Neural progenitor cell (in vitro differentiated cells): Measurements from ENCODE around the gene CHKA. TPM values are rescaled to one million over a fixed set of nuclear protein-coding genes. Genes with fewer than 3 reads are reported as not detected.

Source experiments
- DNase-seq: peaks from one replicate; pipeline ENCODE4 v3.0.0-alpha.2; 2016; ENCODE audit warnings: low spot score
- H2AFZ ChIP-seq: fragments of 200-600 bp; sonication (generic); replicated peaks from 2 replicates; pipeline ENCODE4 v1.6.1; 2016; ENCODE audit warnings: antibody characterized with exemption
- H3F3A ChIP-seq: fragments of 200-600 bp; sonication (generic); 2 replicates; pipeline ENCODE4 v1.6.1; 2016; ENCODE audit warnings: antibody characterized with exemption, low read depth
- H3K27ac ChIP-seq: fragments of 200-600 bp; sonication (generic); 2 replicates; pipeline ENCODE4 v1.5.1; 2016; ENCODE audit warnings: mild to moderate bottlenecking
- H3K27me3 ChIP-seq: fragments of 200-600 bp; sonication (generic); 2 replicates; pipeline ENCODE4 v1.6.1; 2016; ENCODE audit warnings: mild to moderate bottlenecking, moderate library complexity
- H3K36me3 ChIP-seq: fragments of 200-600 bp; sonication (generic); 2 replicates; pipeline ENCODE4 v1.5.1; 2016
- H3K4me1 ChIP-seq: fragments of 200-600 bp; sonication (generic); 2 replicates; pipeline ENCODE4 v1.6.1; 2016; ENCODE audit warnings: mixed run types
- H3K4me2 ChIP-seq: fragments of 200-600 bp; sonication (generic); 2 replicates; pipeline ENCODE4 v1.6.1; 2016
- H3K4me3 ChIP-seq: fragments of 200-600 bp; sonication (generic); 2 replicates; pipeline ENCODE4 v1.5.1; 2016
- H3K79me2 ChIP-seq: fragments of 200-600 bp; sonication (generic); 2 replicates; pipeline ENCODE4 v1.6.1; 2016; ENCODE audit warnings: low read depth
- H3K9ac ChIP-seq: fragments of 200-600 bp; sonication (generic); 2 replicates; pipeline ENCODE4 v1.6.1; 2016
- H3K9me3 ChIP-seq: fragments of 200-600 bp; sonication (generic); 2 replicates; pipeline ENCODE4 v1.5.1; 2016; ENCODE audit warnings: low read depth
- H4K20me1 ChIP-seq: fragments of 200-600 bp; sonication (generic); 2 replicates; pipeline ENCODE4 v1.6.1; 2016; ENCODE audit warnings: low read depth
- H3K27ac Mint-ChIP-seq: 3 replicates; pipeline ENCODE4 v1.8.0; 2021; ENCODE audit warnings: mixed read lengths
- H3K27me3 Mint-ChIP-seq: 2 replicates; pipeline ENCODE4 v1.8.0; 2022; ENCODE audit warnings: low read depth, mild to moderate bottlenecking, inconsistent platforms, moderate library complexity, mixed read lengths; ENCODE audit not compliant: insufficient read depth
- H3K36me3 Mint-ChIP-seq: 3 replicates; pipeline ENCODE4 v1.8.0; 2021; ENCODE audit warnings: mixed read lengths
- H3K4me1 Mint-ChIP-seq: 3 replicates; pipeline ENCODE4 v1.8.0; 2021; ENCODE audit warnings: mixed read lengths
- H3K4me3 Mint-ChIP-seq: 3 replicates; pipeline ENCODE4 v1.8.0; 2021; ENCODE audit warnings: mild to moderate bottlenecking, moderate library complexity, mixed read lengths
- H3K9me3 Mint-ChIP-seq: 3 replicates; pipeline ENCODE4 v1.8.0; 2020; ENCODE audit warnings: mixed read lengths
- CTCF ChIP-seq: fragments of 200-600 bp; sonication (generic); IDR thresholded peaks from 2 replicates; pipeline ENCODE4 v1.5.1; 2017; ENCODE audit warnings: antibody characterized with exemption, mild to moderate bottlenecking
- EZH2 ChIP-seq: fragments of 200-600 bp; sonication (generic); IDR thresholded peaks from 2 replicates; pipeline ENCODE4 v1.6.1; 2017; ENCODE audit warnings: antibody characterized with exemption, mild to moderate bottlenecking, moderate library complexity
- EZH2phosphoT487 ChIP-seq: fragments of 200-600 bp; sonication (generic); IDR thresholded peaks from 2 replicates; pipeline ENCODE4 v1.6.1; 2017; ENCODE audit warnings: antibody characterized with exemption
- microRNA-seq: library from miRNA; unstranded; fragments of <30 nt; microRNA quantifications from one replicate; pipeline ENCODE4, GENCODE V29; 2016
- small RNA-seq: library from RNA; depleted of rRNA; stranded (forward); fragments of <200 nt; gene quantifications from one replicate; pipeline ENCODE3, GENCODE V24; 2015
- total RNA-seq: library from RNA; depleted of rRNA; stranded (reverse); fragments of >200 nt; gene quantifications from 2 replicates; pipeline ENCODE4 v1.2.3, GENCODE V29; 2015; ENCODE audit warnings: low replicate concordance

Gene CHKA
- total RNA-seq, 1 donor from 2014 or later = 36.8 TPM

GRCh38 chr11:68003846-68004550 is 117.2 kb downstream of the CHKA start, which contains the start of gene UNC93B1:
Gene UNC93B1, minus strand, starts transcription at chr11:68004097. Its CDS starts 54 bp downstream, at chr11:68004043.
- TF ChIP-seq EZH2phosphoT487 (peak; percentile 15), EZH2 (peak; percentile 55), CTCF (no peak)
- H3K9ac ChIP-seq = no peak within 1 kb of the TSS
- Mint-ChIP-seq H3K27ac (no peak within 1 kb of the TSS), H3K9me3 (no peaks in the 10 kb centered on the region), H3K27me3 (peaks cover 22% of the 10 kb centered on the region), H3K4me1 (peaks cover 24% of the 10 kb centered on the region), H3K36me3 (no peaks in the 10 kb centered on the region), H3K4me3 (peak within 1 kb of the TSS; percentile 87)
- peaks cover 29% of the 10 kb centered on the region for H3K27me3 ChIP-seq
- no peaks in the 10 kb centered on the region for H3K79me2 ChIP-seq
- peak within 1 kb of the TSS; percentile 74 for H2AFZ ChIP-seq
- peaks cover 7% of the 10 kb centered on the region for H4K20me1 ChIP-seq
- no peaks in the 10 kb centered on the region for H3K9me3 ChIP-seq
- peaks cover 9% of the 10 kb centered on the region for H3F3A ChIP-seq
- H3K4me2 ChIP-seq = peak within 1 kb of the TSS; percentile 97
- peak within 1 kb of the TSS; percentile 72 for H3K4me3 ChIP-seq
- DNase-seq = peak; percentile 81
- no peak within 1 kb of the TSS for H3K27ac ChIP-seq
- no peaks in the 10 kb centered on the region for H3K36me3 ChIP-seq
- no peaks in the 10 kb centered on the region for H3K4me1 ChIP-seq

GRCh38 chr11:68002938-68003845 is 118.0 kb downstream of the CHKA start:
- Mint-ChIP-seq H3K4me3 (peak overlapping the region; percentile 85), H3K4me1 (peaks cover 21% of the 10 kb centered on the region), H3K27ac (no peak overlapping the region), H3K9me3 (no peaks in the 10 kb centered on the region), H3K27me3 (peaks cover 22% of the 10 kb centered on the region), H3K36me3 (no peaks in the 10 kb centered on the region)
- H3K36me3 ChIP-seq = no peaks in the 10 kb centered on the region
- H3K4me2 ChIP-seq = peak overlapping the region; percentile 97
- H3K9me3 ChIP-seq = no peaks in the 10 kb centered on the region
- H3K27me3 ChIP-seq = peaks cover 29% of the 10 kb centered on the region
- no peaks in the 10 kb centered on the region for H3K79me2 ChIP-seq
- TF ChIP-seq EZH2phosphoT487 (peak; percentile 32), CTCF (no peak), EZH2 (peak; percentile 56)
- H3K27ac ChIP-seq = no peak overlapping the region
- no peak overlapping the region for H3K9ac ChIP-seq
- H3K4me3 ChIP-seq = peak overlapping the region; percentile 72
- H4K20me1 ChIP-seq = peaks cover 7% of the 10 kb centered on the region
- peak overlapping the region; percentile 74 for H2AFZ ChIP-seq
- H3K4me1 ChIP-seq = no peaks in the 10 kb centered on the region
- peaks cover 9% of the 10 kb centered on the region for H3F3A ChIP-seq
- DNase-seq = peak; percentile 62

Small RNAs within 50 kb of the gene (microRNA-seq; reads per million reads assigned to microRNA genes)
- gene MIR4691 (not detected), gene MIR6753 (not detected), gene MIR7113 (not detected)

Small RNAs within 50 kb of the gene (small RNA-seq; reads per million reads assigned to genes)
- not detected for gene MIR6753

Other genes with a start within 250 kb of the CHKA start
- gene UNC93B1, start 117.3 kb downstream of the CHKA start, total RNA-seq = 8.8 and 11.1 TPM in 2 replicates
- gene ALDH3B1, start 111.1 kb downstream of the CHKA start, total RNA-seq = 0.12 TPM in 1 of 2 replicates, not detected in the other
- 46.7 and 149 TPM in 2 replicates for gene NDUFS8, start 90.7 kb downstream of the CHKA start, total RNA-seq
- 10.7 and 19.4 TPM in 2 replicates for gene TCIRG1, start 82.4 kb downstream of the CHKA start, total RNA-seq
- 48.3 and 62.4 TPM in 2 replicates for gene KMT5B, start 91.9 kb upstream of the CHKA start, total RNA-seq
- gene C11orf24, start 150.6 kb upstream of the CHKA start, total RNA-seq = 9.7 and 19.9 TPM in 2 replicates
- gene LRP5, start 191.2 kb upstream of the CHKA start, total RNA-seq = 7.3 and 24.0 TPM in 2 replicates